Keratinocyte (primary cell): ENCODE measurements around the gene ANKRD37. TPM values are rescaled to one million over a fixed set of nuclear protein-coding genes. Genes with fewer than 3 reads are reported as not detected.

Source experiments
- DNase-seq: peaks from one replicate; pipeline ENCODE4 v3.0.0-alpha.2; 2011; ENCODE audit warnings: low read depth, missing footprints, low spot score
- FAIRE-seq: peaks from 2 replicates; lab custom pipeline; 2011; peaks lifted over from hg19 to GRCh38; lab: Jason Lieb, UNC
- H2AFZ ChIP-seq: 2 replicates; pipeline ENCODE4 v1.6.0; 2012; ENCODE audit warnings: low read length, control low read depth, inconsistent platforms; ENCODE audit not compliant: control insufficient read depth
- H3K27ac ChIP-seq: 2 replicates; pipeline ENCODE4 v1.5.1; 2011; ENCODE audit warnings: low read length; ENCODE audit not compliant: control insufficient read depth, insufficient read depth
- H3K27me3 ChIP-seq: 3 replicates; pipeline ENCODE4 v1.6.0; 2011; ENCODE audit warnings: low read length; ENCODE audit not compliant: control insufficient read depth, insufficient read depth; ENCODE audit errors: extremely low read depth
- H3K36me3 ChIP-seq, 2 experiments: 2 replicates in 1 of 2; 3 replicates in 1 of 2; pipeline ENCODE4 v1.5.1; 2011; ENCODE audit warnings: low read length in 2 of 2, mild to moderate bottlenecking in 1 of 2; ENCODE audit not compliant: control insufficient read depth in 2 of 2, insufficient read depth in 2 of 2; ENCODE audit errors: extremely low read depth in 1 of 2
- H3K4me1 ChIP-seq: 3 replicates; pipeline ENCODE4 v1.5.1; 2011; ENCODE audit warnings: low read length; ENCODE audit not compliant: control insufficient read depth, insufficient read depth; ENCODE audit errors: extremely low read depth
- H3K4me2 ChIP-seq: 3 replicates; pipeline ENCODE4 v1.6.0; 2011; ENCODE audit warnings: low read depth, low read length; ENCODE audit not compliant: control insufficient read depth, insufficient read depth; ENCODE audit errors: extremely low read depth
- H3K4me3 ChIP-seq, 3 experiments: fragments of 200-600 bp in 1 of 3; sonication (generic) in 1 of 3; 2 replicates in 2 of 3; 3 replicates in 1 of 3; pipeline ENCODE4 v1.5.1; 2011 to 2016; ENCODE audit warnings: low read length in 3 of 3, mild to moderate bottlenecking in 3 of 3, control low read depth in 2 of 3, inconsistent platforms in 1 of 3, low read depth in 1 of 3, mixed read lengths in 1 of 3, mixed run types in 1 of 3, moderate library complexity in 1 of 3; ENCODE audit not compliant: control insufficient read depth in 2 of 3, insufficient read depth in 2 of 3; ENCODE audit errors: extremely low read depth in 1 of 3
- H3K79me2 ChIP-seq: 2 replicates; pipeline ENCODE4 v1.6.0; 2012; ENCODE audit warnings: low read length; ENCODE audit not compliant: control insufficient read depth, insufficient read depth
- H3K9ac ChIP-seq: 3 replicates; pipeline ENCODE4 v1.6.0; 2011; ENCODE audit warnings: low read length; ENCODE audit not compliant: control insufficient read depth, insufficient read depth; ENCODE audit errors: extremely low read depth
- H3K9me1 ChIP-seq: 3 replicates; pipeline ENCODE4 v1.6.0; 2011; ENCODE audit warnings: low read length; ENCODE audit not compliant: control insufficient read depth, insufficient read depth; ENCODE audit errors: extremely low read depth
- H3K9me3 ChIP-seq: 2 replicates; pipeline ENCODE4 v1.5.1; 2012; ENCODE audit warnings: low read depth, low read length; ENCODE audit not compliant: control insufficient read depth
- H4K20me1 ChIP-seq: 3 replicates; pipeline ENCODE4 v1.6.0; 2011; ENCODE audit warnings: low read length; ENCODE audit not compliant: control insufficient read depth, insufficient read depth; ENCODE audit errors: extremely low read depth
- CTCF ChIP-seq, 3 experiments: IDR thresholded peaks in 1 of 3; conservative IDR thresholded peaks in 1 of 3; optimal IDR thresholded peaks in 1 of 3; 2 replicates in 2 of 3; 3 replicates in 1 of 3; pipeline versions ENCODE3 to v1.5.1; 2011; ENCODE audit warnings: low read length in 3 of 3, mild to moderate bottlenecking in 3 of 3, moderate library complexity in 2 of 3, control low read depth in 1 of 3, inconsistent platforms in 1 of 3; ENCODE audit not compliant: insufficient read depth in 2 of 3; ENCODE audit errors: extremely low read depth in 1 of 3
- EZH2 ChIP-seq: IDR thresholded peaks from one replicate; pipeline ENCODE4 v1.6.1; 2012; ENCODE audit warnings: inconsistent platforms, mild to moderate bottlenecking, low read length, moderate library complexity
- dilution Hi-C: fragments of 300-500 bp; cut with MboI; formaldehyde crosslinking; loops from one replicate; pipeline ENCODE4 v1.7.0; 2020; ENCODE audit warnings: low sequenced_read_pairs; ENCODE audit not compliant: extremely low pct_ligation_motif_present
- polyA plus RNA-seq, 5 experiments: library from polyadenylated mRNA; depleted of rRNA in 3 of 5; stranded (reverse) in 3 of 5; stranded (forward) in 1 of 5; unstranded in 1 of 5; fragments of >200 nt; gene quantifications; 1 replicate in 1 of 5; 2 replicates in 3 of 5; 3 replicates in 1 of 5; pipeline versions ENCODE4 v1.2.1 to v1.2.3, GENCODE V29; 2011 to 2012; ENCODE audit warnings: missing spikeins in 2 of 5, low read depth in 1 of 5, low replicate concordance in 1 of 5

ANKRD37 gene
- polyA plus RNA-seq, 1 donor (not counting 4 experiments of a cell fraction or from before 2014, with no cell fraction given): 8.0 TPM

- no peak for TF ChIP-seq EZH2
- no peak for TF ChIP-seq CTCF (optimal IDR thresholded peaks at IDR 0.05 in 1 of 3, IDR thresholded peaks at IDR 0.05 in 1 of 3, conservative IDR thresholded peaks at IDR 0.05 in 1 of 3; ENCODE audit: extremely low read depth in 1 of 3, insufficient read depth in 2 of 3, low read length in 3 of 3)
- Histone ChIP-seq H3K4me1 (no peaks in the 10 kb centered on the region), H3K4me2 (no peak overlapping the region), H3K27me3 (no peaks in the 10 kb centered on the region), H3K27ac (no peak overlapping the region), H3K36me3 (peaks cover 3 to 5% of the 10 kb centered on the region in 2 experiments), H3K9ac (no peak overlapping the region), H4K20me1 (no peaks in the 10 kb centered on the region), H3K79me2 (no peaks in the 10 kb centered on the region), H3K9me1 (no peaks in the 10 kb centered on the region), H2AFZ (no peak overlapping the region), H3K4me3 (no peak overlapping the region), H3K9me3 (no peaks in the 10 kb centered on the region)
- dilution Hi-C loops: no loop called here
- DNase-seq: no peak
- FAIRE-seq: no peak
Measured at GRCh38 chr4:185412412-185412811, 15.8 kb downstream of the ANKRD37 start.

- DNase-seq: no peak
- peaks cover 4 to 5% of the 10 kb centered on the region in 2 experiments for H3K36me3 ChIP-seq
- no peak overlapping the region for H3K4me2 ChIP-seq
- H4K20me1 ChIP-seq: no peaks in the 10 kb centered on the region
- H3K9ac ChIP-seq: no peak overlapping the region
- H3K4me1 ChIP-seq: no peaks in the 10 kb centered on the region
- H3K27me3 ChIP-seq: no peaks in the 10 kb centered on the region
- FAIRE-seq: no peak
- no peaks in the 10 kb centered on the region for H3K9me3 ChIP-seq
- dilution Hi-C loops: no loop called here
- no peak overlapping the region for H2AFZ ChIP-seq
- no peak for TF ChIP-seq CTCF (optimal IDR thresholded peaks at IDR 0.05 in 1 of 3, IDR thresholded peaks at IDR 0.05 in 1 of 3, conservative IDR thresholded peaks at IDR 0.05 in 1 of 3; ENCODE audit: extremely low read depth in 1 of 3, insufficient read depth in 2 of 3, low read length in 3 of 3)
- TF ChIP-seq EZH2: no peak
- H3K27ac ChIP-seq: no peak overlapping the region
- no peaks in the 10 kb centered on the region for H3K79me2 ChIP-seq
- H3K9me1 ChIP-seq: no peaks in the 10 kb centered on the region
- no peak overlapping the region for H3K4me3 ChIP-seq
Measured at GRCh38 chr4:185416955-185417354, 20.3 kb downstream of the ANKRD37 start.
